ENCODE data around the gene MTSS2.

Gene MTSS2

GRCh38 chr16:70700101-70701020 is 14.5 kb upstream of the MTSS2 start:
- no peak for DNase-seq (ENCODE audit: low read depth in 2 of 2)

GRCh38 chr16:70699696-70700095 is 13.8 kb upstream of the MTSS2 start:
- DNase-seq (ENCODE audit: low read depth in 2 of 2), result no peak

GRCh38 chr16:70698901-70699300 is 13.0 kb upstream of the MTSS2 start:
- no peak for DNase-seq (ENCODE audit: low read depth in 2 of 2)

- no peak for DNase-seq (ENCODE audit: low read depth in 2 of 2)
Measured at GRCh38 chr16:70697594-70698170, 11.8 kb upstream of the MTSS2 start.

- DNase-seq (ENCODE audit: low read depth in 2 of 2), result no peak
Measured at GRCh38 chr16:70696952-70697593, 11.2 kb upstream of the MTSS2 start.

GRCh38 chr16:70696355-70696754 is 10.5 kb upstream of the MTSS2 start:
- DNase-seq (ENCODE audit: low read depth in 2 of 2), result no peak

GRCh38 chr16:70695331-70696070 is 9.6 kb upstream of the MTSS2 start:
- no peak for DNase-seq (ENCODE audit: low read depth in 2 of 2)

GRCh38 chr16:70694868-70695218 is 9.0 kb upstream of the MTSS2 start:
- DNase-seq (ENCODE audit: low read depth in 2 of 2), result no peak

GRCh38 chr16:70694088-70694867 is 8.4 kb upstream of the MTSS2 start:
- DNase-seq (ENCODE audit: low read depth in 2 of 2), result no peak

- DNase-seq (ENCODE audit: low read depth in 2 of 2), result no peak
Measured at GRCh38 chr16:70692873-70693671, 7.2 kb upstream of the MTSS2 start.

GRCh38 chr16:70692130-70692872 is 6.4 kb upstream of the MTSS2 start:
- no peak for DNase-seq (ENCODE audit: low read depth in 2 of 2)

GRCh38 chr16:70691223-70692129 is 5.6 kb upstream of the MTSS2 start:
- no peak for DNase-seq (ENCODE audit: low read depth in 2 of 2)

- DNase-seq (ENCODE audit: low read depth in 2 of 2), result no peak
Measured at GRCh38 chr16:70689970-70690891, 4.4 kb upstream of the MTSS2 start.

- no peak for DNase-seq (ENCODE audit: low read depth in 2 of 2)
Measured at GRCh38 chr16:70689035-70689969, 3.4 kb upstream of the MTSS2 start.

- no peak for DNase-seq (ENCODE audit: low read depth in 2 of 2)
Measured at GRCh38 chr16:70688246-70688742, 2.4 kb upstream of the MTSS2 start.

- no peak for DNase-seq (ENCODE audit: low read depth in 2 of 2)
Measured at GRCh38 chr16:70687671-70688245, 1.9 kb upstream of the MTSS2 start.
